ENCODE results near the gene SLC37A3.

SLC37A3 gene

GRCh38 chr7:140402178-140402835 lies 4.0 kb upstream of the SLC37A3 start:
- no peak for DNase-seq (ENCODE audit: low read depth)

DNA sequence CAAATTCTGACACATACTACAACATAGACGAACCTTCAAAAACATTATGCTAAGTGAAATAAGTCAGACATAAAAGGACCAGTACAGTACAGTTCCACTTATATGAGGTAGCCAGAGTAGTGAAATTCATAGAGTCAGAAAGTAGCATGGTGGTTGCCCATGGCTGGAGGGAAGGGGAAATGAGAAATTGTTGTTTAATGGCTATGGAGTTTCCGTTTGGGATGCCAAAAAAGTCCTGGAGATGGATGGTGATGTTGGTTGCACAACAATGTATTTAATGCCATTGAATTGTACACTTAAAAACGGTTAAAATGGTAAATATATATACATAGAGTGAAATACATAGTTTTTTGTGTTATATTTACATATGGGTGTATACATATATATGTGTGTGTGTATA lies 2.1 kb upstream of the SLC37A3 start:
- DNase-seq (ENCODE audit: low read depth): no peak

GRCh38 chr7:140398821-140399220 lies 491 bp upstream of the SLC37A3 start:
- no peak for DNase-seq (ENCODE audit: low read depth)

- DNase-seq (ENCODE audit: low read depth): no peak
These were observed 4.5 kb downstream of the SLC37A3 start for GRCh38 chr7:140393756-140394306.

- DNase-seq (ENCODE audit: low read depth): no peak
These were observed 6.7 kb downstream of the SLC37A3 start for GRCh38 chr7:140391634-140392033.

DNA sequence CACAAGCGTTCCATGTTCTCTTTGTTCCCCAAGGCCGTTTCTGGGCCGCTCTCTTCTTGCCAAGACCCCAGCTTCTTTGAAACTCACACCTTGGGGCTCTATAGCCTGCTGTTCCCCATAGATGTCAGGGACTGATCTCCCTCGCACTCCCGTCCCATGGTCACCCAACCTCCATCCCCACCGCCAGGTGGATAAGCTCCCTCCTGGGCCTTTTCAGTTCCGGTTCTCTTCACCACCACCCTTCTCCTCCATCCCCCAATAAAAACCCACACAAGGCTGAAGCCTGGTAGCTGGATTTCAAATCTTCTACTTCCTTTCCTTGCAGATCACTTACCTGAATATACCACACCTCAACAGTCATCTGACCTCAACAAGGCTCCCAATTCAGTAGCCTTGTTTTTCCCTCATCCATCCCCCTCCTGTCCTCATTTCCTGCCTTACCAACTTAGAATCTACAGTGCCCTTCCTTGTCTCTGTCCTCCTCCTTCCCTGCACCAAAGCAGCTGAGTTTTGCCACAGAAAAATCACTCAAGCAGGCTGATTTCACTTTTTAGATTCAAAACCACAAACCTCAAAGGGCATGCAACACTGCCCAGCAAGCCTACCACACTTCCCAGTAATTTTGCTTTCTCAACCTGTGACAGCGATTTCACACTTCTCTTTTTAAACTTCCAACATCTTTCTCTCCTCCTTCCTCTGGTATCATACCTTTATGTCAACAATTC lies 7.7 kb downstream of the SLC37A3 start:
- DNase-seq (ENCODE audit: low read depth): no peak

- DNase-seq (ENCODE audit: low read depth): no peak
These were observed 8.3 kb downstream of the SLC37A3 start for GRCh38 chr7:140390034-140390433.

DNA sequence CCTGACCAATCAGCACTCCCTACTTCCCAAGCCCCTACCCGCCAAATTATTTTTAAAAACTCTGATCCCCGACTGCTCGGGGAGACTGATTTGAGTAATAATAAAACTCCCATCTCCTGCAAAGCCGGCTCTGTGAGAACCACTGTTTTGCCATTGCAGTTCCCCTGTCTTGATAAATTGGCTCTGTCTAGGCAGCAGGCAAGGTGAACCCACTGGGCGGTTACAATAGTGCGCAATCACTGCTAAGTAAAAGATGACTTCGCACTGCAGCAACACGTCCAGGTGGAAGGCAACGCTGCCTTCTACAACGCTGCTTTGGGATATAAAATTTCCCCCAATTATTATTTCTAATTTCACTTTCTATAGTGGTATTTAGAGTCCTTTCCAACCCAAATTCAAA lies 8.9 kb downstream of the SLC37A3 start:
- no peak for DNase-seq (ENCODE audit: low read depth)

- no peak for DNase-seq (ENCODE audit: low read depth)
These were observed 13.3 kb downstream of the SLC37A3 start for GRCh38 chr7:140384894-140385545.

DNA sequence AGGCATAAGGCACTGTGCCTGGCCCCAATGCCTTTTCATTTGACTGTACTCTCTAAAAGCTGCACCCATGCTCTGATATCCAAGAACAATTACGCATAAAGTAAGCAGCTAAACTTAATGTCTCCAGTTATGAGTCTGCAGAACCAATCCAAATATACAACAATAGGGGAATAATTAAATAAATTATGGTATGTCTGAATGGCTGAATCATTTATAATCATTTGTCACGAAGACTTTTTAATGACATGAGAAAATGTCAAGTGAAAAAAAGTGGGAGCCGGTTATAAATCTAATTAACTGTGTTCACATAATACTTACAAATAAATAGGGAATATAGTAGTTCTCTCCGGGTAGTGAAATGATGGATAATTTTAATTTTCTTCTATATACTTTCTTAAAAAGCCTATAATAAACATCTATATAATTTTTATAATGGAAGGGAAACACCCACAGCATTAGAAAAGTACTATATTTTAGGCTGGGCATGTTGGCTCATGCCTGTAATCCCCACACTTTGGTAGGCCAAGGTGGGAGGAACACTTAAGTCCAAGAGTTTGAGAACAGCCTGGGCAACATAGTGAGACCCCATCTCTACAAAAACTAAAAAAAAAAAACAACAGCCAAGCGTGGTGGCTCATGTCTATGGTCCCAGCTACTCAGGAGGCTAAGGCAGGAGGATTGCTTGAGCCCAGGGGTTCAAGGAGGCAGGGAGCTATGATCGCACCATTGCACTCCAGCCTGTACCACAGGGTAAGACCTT lies 14.2 kb downstream of the SLC37A3 start:
- no peak for DNase-seq (ENCODE audit: low read depth)

GRCh38 chr7:140375892-140376730 lies 22.2 kb downstream of the SLC37A3 start:
- no peak for DNase-seq (ENCODE audit: low read depth)

GRCh38 chr7:140375323-140375722 lies 23.0 kb downstream of the SLC37A3 start:
- no peak for DNase-seq (ENCODE audit: low read depth)

DNA sequence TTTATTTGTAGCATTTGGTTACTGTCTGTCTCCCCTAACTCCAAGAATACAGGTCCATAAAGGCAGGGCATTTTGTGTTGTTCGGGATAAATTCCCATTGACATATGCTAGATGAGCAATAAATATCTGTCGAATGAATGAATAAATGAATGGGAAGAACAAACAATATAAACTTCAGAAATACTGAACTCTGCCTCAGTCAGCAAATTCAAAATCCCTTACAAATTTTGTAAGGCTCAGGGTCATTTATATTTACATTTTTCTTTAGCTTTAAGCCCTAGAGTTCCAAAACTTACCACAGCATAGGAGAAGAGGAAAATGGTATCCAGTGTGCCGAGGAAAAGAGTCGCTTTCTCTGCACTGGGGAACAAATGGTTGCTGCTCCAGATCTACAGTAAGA lies 29.0 kb downstream of the SLC37A3 start:
- DNase-seq (ENCODE audit: low read depth): no peak

GRCh38 chr7:140367528-140367927 lies 30.8 kb downstream of the SLC37A3 start:
- no peak for DNase-seq (ENCODE audit: low read depth)

DNA sequence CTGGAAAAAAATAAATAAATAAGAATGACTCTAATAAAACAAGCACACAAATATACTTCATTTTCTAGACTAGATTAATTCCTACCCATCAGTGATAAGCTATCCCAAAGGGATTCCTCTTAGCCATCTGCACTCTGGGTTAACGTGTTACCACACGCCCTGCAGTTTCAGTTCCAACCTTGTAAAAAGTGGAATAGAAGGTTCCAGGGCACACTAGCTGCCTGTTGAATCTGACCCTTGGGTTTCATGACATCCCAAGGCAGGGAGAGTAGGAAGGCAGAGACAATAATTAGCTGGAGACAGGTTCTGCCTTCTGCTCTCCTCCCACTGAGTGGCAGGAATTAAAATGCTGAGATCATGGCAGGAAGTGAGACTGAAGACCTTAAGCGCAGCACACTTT lies 33.5 kb downstream of the SLC37A3 start:
- DNase-seq (ENCODE audit: low read depth): no peak

DNA sequence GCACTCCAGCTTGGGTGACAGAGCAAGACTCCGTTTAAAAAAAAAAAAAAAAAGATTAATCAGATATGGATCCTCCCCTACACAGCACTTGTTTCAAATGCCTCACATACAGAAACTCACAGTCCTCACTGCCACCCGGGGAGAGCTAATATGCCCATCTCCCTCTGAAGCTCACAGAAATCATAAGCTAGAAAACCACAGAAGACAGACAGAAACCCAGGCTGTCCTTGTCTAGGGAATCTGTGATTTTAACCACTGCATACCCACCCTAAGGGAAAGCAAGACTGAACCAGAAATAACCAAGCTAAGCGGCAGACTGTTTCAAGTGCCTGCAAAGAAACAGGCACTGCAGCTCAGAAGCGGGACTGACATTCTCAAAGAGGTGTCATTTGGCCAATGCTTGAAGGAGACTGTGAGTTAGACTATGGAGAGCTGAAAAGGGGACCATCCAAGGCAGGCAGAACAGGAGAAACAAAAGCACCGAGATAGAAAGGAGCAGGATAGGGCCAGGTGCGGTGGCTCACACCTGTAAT lies 37.6 kb downstream of the SLC37A3 start:
- no peak for DNase-seq (ENCODE audit: low read depth)

GRCh38 chr7:140358412-140359051 lies 39.8 kb downstream of the SLC37A3 start:
- DNase-seq (ENCODE audit: low read depth): no peak

GRCh38 chr7:140358024-140358411 lies 40.3 kb downstream of the SLC37A3 start:
- DNase-seq (ENCODE audit: low read depth): no peak

DNA sequence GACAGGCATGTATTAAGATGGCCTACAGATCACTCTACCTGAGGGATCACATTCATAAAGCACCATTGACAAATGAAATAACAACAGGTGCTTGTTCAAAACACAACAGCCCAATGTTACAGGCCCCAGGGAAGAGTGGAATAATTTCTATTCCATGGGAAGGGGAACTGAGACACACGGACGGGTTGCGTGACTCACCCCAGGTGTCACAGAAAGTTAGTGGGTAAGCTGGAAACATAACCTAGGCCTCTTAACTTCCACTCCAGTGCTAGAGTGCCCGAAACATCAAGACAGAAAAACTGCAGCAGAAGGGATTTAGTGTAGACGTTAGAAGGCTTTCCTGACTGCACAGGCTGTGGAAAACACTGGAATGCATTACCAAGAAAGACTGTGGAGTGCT lies 48.3 kb downstream of the SLC37A3 start:
- no peak for DNase-seq (ENCODE audit: low read depth)

GRCh38 chr7:140349144-140349771 lies 49.1 kb downstream of the SLC37A3 start:
- DNase-seq (ENCODE audit: low read depth): no peak
